Activated CD4-positive, alpha-beta T cell treated with anti-CD3 and anti-CD28 coated beads for 24 hours (primary cell): Measurements from ENCODE around the gene GPN1.
"Not testable (repeated sequence)": the region's sequence is repeated elsewhere in the genome, so short reads cannot be mapped to it uniquely, and the experiment has no call there.

Experiments used
- DNase-seq, 2 donors: peaks; one replicate each; pipeline ENCODE4 v3.0.0-alpha.2; 2020; ENCODE audit warnings: low read depth in 2 of 2

The GPN1 gene

DNA sequence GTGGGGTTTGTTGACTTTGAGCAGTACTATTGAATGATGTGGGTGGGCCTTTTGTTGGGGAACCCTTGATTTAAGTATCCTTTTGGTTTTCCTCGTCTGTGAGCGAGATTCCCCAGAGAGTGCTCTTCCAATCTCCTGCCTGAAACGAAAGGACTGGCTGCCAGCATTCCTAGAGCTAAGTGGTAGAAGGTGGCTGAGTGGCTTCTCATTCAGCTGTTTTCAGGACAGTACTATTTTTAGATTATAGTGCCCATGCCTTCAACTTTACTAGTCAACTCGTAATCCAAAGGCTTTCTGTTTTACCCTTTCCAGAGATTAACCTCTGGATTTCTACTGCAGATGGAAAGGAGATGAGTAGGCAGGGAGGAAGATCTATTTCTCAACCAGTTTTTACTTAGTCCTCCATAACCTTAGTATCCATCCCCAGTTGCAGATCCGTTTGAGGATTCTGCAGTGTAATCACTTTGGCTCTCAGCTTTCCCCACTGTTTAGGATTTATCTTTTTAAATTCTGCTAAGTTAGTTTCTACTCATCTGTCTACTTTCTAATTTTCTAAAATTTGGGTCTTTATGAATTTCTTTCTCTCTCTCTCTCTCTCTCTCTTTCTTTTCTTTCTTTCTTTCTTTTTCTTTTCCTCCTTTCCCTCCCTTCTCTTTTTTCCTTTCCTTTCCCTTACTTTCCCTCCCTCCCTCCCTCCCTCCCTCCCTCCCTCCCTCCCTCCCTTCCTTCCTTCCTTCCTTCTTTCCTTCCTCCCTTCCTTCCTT, 44.1 kb downstream of the GPN1 start:
- DNase-seq: no peak

GRCh38 chr2:27680571-27680970, 51.7 kb downstream of the GPN1 start:
- no peak for DNase-seq

DNA sequence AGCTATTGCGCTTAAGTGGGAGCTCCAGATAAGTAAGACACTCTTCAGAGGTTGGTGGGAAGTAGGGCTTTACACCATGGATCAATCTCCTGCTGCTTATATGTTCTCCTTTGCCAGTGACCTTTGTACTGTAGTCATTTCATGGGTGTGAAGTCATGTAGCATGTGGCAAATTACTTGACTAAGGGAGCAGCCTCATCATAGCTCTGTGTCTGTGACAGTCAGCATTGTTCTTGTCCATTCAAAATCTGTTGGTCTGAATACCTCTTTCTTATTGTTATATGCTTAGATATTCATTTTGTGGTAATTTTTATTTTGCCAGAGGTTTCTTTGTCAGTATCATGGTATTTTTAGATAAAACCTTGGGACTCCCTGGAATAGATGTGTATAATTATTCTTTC, 53.0 kb downstream of the GPN1 start:
- DNase-seq: no peak

- DNase-seq: not testable (repeated sequence)
These were observed 53.5 kb downstream of the GPN1 start for GRCh38 chr2:27682334-27682771.

DNA sequence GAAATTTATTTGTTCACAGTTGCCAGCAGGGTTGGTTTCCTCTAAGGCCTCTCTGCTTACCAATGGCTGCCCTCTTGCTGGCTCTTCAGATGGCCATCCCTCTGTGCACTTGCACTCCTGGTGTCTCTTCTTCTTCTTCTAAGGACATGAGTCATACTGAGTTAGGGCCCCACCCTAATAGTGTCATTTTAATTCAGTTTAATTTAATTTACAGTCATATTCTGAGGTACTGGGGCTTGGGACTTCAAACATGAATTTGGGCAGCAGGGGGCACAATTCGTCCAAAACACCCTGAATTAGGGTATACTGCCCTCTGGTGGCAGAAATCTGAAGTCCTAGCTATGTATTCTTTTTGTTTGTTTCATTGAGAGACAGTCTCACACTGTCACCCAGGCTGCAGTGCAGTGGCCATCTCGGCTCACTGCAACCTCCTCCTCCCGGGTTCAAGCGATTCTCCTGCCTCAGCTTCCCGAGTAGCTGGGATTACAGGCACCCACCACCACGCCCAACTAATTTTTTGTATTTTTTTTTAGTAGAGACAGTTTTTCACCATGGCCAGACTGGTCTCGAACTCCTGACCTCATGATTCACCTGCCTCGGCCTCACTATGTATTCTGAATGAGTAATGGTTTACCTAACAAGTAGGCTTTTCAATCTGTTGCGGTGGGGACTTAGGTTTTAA, 54.7 kb downstream of the GPN1 start:
- DNase-seq: peak; percentile 80 to 92

- DNase-seq: not testable (repeated sequence)
These were observed 56.2 kb downstream of the GPN1 start for GRCh38 chr2:27685006-27685405.

DNA sequence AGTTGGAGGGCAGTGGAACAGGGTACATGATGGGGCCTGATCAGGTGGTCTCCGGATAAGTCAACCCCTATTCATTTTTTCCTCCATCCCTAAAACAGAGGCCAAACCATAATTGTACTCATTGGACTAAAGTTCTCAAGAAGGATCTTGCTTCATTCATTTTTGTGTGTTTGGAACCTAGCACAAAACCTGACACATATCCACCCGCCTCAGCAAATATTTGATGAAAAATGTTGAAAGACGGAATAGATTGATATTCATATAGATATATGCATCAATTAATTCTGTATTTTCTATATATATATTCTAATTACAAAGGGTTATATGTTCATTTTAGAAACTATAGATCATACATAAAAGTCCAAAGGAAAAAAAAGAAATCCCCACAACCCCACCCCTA, 56.7 kb downstream of the GPN1 start:
- no peak for DNase-seq

GRCh38 chr2:27687232-27687631, 58.4 kb downstream of the GPN1 start:
- no peak for DNase-seq

DNA sequence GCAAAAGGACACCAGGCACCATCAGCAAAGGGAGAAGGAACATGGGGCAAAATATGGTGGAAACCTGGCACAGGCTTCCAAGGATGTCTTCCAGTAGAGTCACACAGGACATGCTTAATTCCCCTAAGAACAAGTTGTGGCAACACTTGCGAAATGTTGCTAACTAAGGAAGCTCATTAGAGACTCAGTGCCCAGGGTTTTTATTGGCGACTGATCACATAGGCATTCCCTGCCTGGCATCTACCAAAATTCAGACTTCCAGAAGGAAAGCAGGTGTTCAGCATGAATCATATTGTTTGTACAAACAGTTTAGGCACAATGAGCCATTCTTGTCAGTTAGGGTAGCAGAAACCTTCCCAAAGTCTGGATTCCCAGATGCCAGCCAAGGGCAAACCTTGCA, 60.6 kb downstream of the GPN1 start:
- no peak for DNase-seq

- DNase-seq: no peak
These were observed 61.2 kb downstream of the GPN1 start for GRCh38 chr2:27690052-27690451.

GRCh38 chr2:27697660-27698059, 68.8 kb downstream of the GPN1 start:
- DNase-seq: no peak
